HG03103 (cell line): ENCODE data around the gene ROR2.

Experiments used
- ATAC-seq: cut with Tn5 transposase; IDR thresholded peaks from one replicate; pipeline ENCODE4 v1.9.1; 2021; ENCODE audit warnings: low read depth; ENCODE audit not compliant: unreplicated experiment

Gene ROR2

GRCh38 chr9:91949392-91949945, 559 bp downstream of the ROR2 start:
- no peak for ATAC-seq

DNA sequence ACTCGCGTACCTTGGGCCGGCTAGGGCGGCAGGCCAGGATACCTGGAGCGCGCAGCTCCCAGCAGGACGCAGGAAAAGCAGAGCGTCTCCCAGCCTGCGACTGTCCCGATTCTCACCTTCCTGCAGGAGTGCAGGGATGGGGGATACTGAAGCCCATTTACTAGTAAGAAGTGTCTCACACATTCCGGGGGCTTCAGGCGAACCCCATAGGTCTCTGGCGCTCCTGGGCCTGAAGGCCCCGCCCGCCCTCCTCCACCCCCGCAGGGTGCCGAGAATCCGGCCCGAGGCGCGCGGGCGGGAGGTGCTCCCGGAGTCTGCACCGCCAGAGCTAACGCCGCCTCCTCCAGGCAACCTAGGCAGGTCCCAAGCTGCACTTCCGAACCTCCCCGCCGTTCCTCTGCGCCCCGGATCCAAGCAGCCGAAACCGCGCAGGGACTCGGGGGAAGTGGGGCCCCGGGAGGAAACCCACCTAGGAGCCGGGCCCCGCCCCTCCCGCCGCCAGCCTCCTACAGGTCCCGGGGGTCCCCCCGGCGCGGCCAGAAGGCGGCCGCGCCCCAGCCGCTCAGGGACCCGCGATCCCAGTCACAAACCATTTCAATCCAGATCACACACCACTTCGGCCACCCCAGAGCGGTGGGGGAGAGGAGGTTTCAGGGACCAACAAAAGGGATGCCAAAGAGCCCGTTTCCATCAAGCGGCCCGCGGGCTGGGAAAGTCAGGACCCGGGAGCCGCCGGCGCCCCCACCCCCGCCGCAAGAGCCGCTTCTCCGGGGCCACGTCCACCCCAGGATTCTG, 1.2 kb downstream of the ROR2 start:
- ATAC-seq = no peak

DNA sequence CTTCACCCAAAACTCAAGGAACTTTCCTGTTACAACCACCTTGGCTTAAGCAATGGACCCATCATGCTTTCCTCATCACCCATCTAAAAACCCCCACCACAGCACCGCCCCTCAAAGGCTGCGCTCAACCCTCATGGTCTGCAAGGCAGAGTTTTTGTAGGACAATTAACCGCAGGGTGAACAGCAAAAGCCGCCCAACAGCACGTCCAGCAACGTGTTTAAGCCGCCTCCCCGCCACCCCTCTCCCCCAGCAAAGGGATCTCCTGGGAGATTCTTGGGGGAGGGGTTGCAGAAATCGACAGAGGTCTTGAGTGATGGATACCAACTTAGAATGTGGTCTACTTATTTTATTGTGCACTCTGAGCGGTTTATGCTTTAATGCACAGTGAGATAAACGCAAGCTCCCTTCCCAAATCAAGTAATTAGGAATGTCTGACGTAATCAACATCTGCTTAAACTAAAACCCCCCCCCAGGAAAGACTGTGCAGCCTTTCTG, 1.9 kb downstream of the ROR2 start:
- ATAC-seq = no peak

- no peak for ATAC-seq
These were observed 3.2 kb downstream of the ROR2 start for GRCh38 chr9:91946653-91947488.

- no peak for ATAC-seq
These were observed 3.8 kb downstream of the ROR2 start for GRCh38 chr9:91946196-91946595.

GRCh38 chr9:91945277-91946085, 4.5 kb downstream of the ROR2 start:
- ATAC-seq = no peak

GRCh38 chr9:91944711-91945110, 5.3 kb downstream of the ROR2 start:
- ATAC-seq = no peak

GRCh38 chr9:91943478-91944470, 6.3 kb downstream of the ROR2 start:
- ATAC-seq = no peak

GRCh38 chr9:91942201-91942600, 7.8 kb downstream of the ROR2 start:
- no peak for ATAC-seq

GRCh38 chr9:91939978-91940377, 10.1 kb downstream of the ROR2 start:
- no peak for ATAC-seq

DNA sequence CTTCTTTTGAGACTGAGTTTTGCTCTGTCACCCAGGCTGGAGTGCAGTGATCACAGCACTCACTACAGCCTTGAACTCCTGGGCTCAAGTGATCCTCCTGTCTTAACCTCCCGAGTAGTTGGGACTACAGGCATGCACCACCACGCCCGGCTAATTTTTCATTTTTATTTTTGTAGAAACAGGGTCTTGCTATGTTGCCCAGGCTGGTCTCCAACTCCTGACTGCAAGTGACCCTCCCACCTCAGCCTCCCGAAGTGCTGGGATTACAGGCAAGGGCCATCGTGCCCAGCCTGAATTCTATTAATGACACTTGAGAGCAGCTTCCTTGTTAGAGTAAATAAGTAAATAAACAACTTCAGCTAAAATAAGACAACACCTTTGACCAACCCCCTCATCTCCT, 12.3 kb downstream of the ROR2 start:
- ATAC-seq = no peak

DNA sequence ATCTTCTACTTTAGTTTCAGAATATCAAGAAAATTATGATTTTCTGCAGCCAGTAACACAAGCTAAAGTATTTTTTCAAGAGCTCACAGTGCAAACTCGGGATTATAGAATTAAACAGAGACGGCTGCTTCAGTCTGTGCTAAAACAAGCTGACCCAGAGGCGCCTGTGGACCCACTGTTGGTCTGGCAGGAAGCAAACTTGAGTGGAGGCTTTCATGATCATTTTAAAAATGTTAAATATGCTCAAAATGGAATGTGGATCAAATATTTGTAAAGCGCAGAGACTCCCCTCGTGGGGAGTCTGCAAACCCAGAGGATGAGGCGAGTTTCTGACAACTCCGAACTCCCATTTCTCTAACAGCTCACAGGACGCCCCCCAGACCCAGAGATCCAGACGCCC, 13.0 kb downstream of the ROR2 start:
- no peak for ATAC-seq

GRCh38 chr9:91935805-91936514, 14.1 kb downstream of the ROR2 start:
- no peak for ATAC-seq

GRCh38 chr9:91935066-91935749, 14.8 kb downstream of the ROR2 start:
- no peak for ATAC-seq

DNA sequence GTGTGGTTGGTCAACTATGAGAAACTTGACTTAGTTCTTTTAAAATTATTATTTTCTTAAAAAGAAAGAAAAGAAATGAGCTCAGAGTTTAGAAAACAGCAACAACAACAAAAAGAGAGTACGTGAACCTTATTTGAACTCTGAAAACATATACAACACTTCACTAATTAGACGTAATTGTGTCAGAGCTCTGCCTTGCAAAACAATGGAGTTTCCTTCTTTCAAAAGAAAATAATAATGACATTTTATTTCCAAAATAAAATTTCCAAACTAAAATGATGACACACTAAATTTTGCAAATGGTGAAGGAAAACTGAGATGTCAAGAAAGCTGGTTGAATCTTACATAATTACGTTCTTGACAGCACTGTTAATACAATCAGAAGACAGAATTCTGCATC, 15.4 kb downstream of the ROR2 start:
- no peak for ATAC-seq

DNA sequence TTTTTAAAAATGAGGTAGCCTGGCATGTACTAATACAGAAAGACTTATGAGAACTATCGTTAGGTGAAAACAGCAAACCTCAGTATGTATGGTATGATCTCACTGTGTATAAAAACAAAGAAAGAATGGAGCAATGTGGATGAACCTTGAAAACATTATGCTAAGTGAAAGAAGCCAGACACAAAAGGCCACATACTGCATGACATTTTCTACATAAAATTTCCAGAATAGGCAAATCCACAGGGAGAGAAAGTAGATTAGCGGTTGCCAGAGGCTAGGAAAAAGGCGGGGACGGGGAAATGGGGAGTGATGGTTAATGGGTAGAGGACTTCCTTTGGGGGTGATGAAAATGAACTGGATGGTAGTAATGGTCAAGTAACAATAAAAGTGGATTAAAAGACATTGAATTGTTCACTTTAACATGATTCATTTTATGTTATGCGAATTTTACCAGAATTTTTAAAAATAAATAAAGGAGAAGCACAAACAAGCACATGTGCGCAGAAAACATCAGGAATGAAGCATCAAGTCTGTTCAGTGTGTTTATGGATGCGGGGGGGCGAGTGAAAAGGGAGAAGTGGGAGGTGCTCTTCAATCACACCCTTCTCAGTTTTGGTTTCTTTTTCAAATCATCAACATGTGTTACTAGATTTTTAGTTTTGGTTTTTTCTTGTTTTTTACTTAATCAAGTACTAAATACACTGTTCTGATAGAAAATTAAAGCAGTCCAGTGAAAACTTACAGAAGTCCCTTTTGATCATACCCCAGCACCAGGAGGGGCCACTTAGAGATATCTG, 16.3 kb downstream of the ROR2 start:
- no peak for ATAC-seq

DNA sequence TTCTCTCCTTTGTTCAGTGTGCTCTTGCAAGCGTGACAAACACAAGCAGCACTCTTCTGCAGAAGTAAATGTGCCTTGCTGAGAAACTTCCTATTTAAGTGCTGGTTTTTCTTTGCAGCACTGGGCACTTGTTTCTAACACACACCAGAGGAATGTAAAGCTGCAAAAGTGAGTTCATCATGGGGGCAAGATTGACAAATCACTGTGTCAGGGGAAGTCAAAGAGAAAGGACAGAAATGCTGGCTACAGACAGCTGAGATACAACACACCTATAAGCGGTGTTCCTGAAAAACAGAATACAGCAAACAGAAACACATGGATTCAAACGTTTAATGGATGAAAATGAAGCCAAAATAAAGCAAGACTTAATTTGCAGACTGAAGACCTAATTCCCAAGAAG, 19.6 kb downstream of the ROR2 start:
- ATAC-seq = no peak
